ENCODE results near the gene APOB.
A peak's percentile ranks its signal among the peaks of the same experiment; 100 is the strongest.

Gene APOB

GRCh38 chr2:20972792-20973565, 70.9 kb downstream of the APOB start:
- no peak for DNase-seq (ENCODE audit: low read depth)

GRCh38 chr2:20972110-20972509, 71.8 kb downstream of the APOB start:
- no peak for DNase-seq (ENCODE audit: low read depth)

GRCh38 chr2:20970068-20970467, 73.8 kb downstream of the APOB start:
- no peak for DNase-seq (ENCODE audit: low read depth)

GRCh38 chr2:20966061-20966595, 77.7 kb downstream of the APOB start:
- DNase-seq (ENCODE audit: low read depth): no peak

GRCh38 chr2:20965221-20965620, 78.7 kb downstream of the APOB start:
- no peak for DNase-seq (ENCODE audit: low read depth)

GRCh38 chr2:20963867-20964266, 80.0 kb downstream of the APOB start:
- no peak for DNase-seq (ENCODE audit: low read depth)

- DNase-seq (ENCODE audit: low read depth): peak; percentile 34
Measured at GRCh38 chr2:20962939-20963557, 80.8 kb downstream of the APOB start.

- no peak for DNase-seq (ENCODE audit: low read depth)
Measured at GRCh38 chr2:20961858-20962257, 82.0 kb downstream of the APOB start.

- no peak for DNase-seq (ENCODE audit: low read depth)
Measured at GRCh38 chr2:20960003-20960402, 83.9 kb downstream of the APOB start.

- DNase-seq (ENCODE audit: low read depth): no peak
Measured at GRCh38 chr2:20959252-20959651, 84.6 kb downstream of the APOB start.

- DNase-seq (ENCODE audit: low read depth): no peak
Measured at GRCh38 chr2:20957788-20958525, 85.9 kb downstream of the APOB start.

GRCh38 chr2:20955277-20956026, 88.4 kb downstream of the APOB start:
- no peak for DNase-seq (ENCODE audit: low read depth)

GRCh38 chr2:20953146-20953824, 90.6 kb downstream of the APOB start:
- no peak for DNase-seq (ENCODE audit: low read depth)

Data from CMK (cell line).